IMR-90 (cell line): ENCODE results near the gene FSTL3. TPM values are rescaled to one million over a fixed set of nuclear protein-coding genes. Genes with fewer than 3 reads are reported as not detected.
A peak's percentile ranks its signal among the peaks of the same experiment; 100 is the strongest.

Experiments used
- ATAC-seq: fragments of 200-7000 bp; cut with Tn5 transposase; 2 replicates; pipeline ENCODE4 v1.9.1; 2020; ENCODE audit warnings: low read depth, mild to moderate bottlenecking, moderate library complexity
- BruUV-seq: library from RNA; stranded (reverse); fragments of 400-500 nt; replicated peaks from 2 replicates; lab custom pipeline; 2021; lab: Mats Ljungman, UMichigan
- CTCF ChIA-PET: fragments of 300-600 bp; formaldehyde crosslinking; extraction: SDS; loops from one replicate; lab custom pipeline; 2021; ENCODE audit warnings: antibody characterized with exemption; lab: Yijun Ruan, JAX
- POLR2A ChIA-PET: fragments of 300-600 bp; sonication (Branson Sonifier 250); formaldehyde crosslinking; loops from one replicate; lab custom pipeline; 2022; ENCODE audit warnings: antibody characterized with exemption; ENCODE audit not compliant: unreplicated experiment; lab: Charles Lee
- DNase-seq: peaks from one replicate; pipeline ENCODE4 v3.0.0; 2013
- H2AFZ ChIP-seq: replicated peaks from 2 replicates; pipeline ENCODE3; 2013; ENCODE audit warnings: low read length, mild to moderate bottlenecking; ENCODE audit not compliant: poor library complexity
- H2AK5ac ChIP-seq: 2 replicates; pipeline ENCODE4 v1.6.1; 2013; ENCODE audit warnings: low read depth, low read length, inconsistent platforms
- H2AK9ac ChIP-seq: replicated peaks from 2 replicates; pipeline ENCODE3; 2013; ENCODE audit warnings: mild to moderate bottlenecking, low read depth, low read length, moderate library complexity; ENCODE audit not compliant: poor library complexity
- H2BK120ac ChIP-seq: 2 replicates; pipeline ENCODE4 v1.6.1; 2013; ENCODE audit warnings: low read depth, low read length, inconsistent platforms
- H2BK15ac ChIP-seq: 3 replicates; pipeline ENCODE4 v1.6.1; 2013; ENCODE audit warnings: low read depth, low read length, inconsistent platforms
- H2BK20ac ChIP-seq: 2 replicates; pipeline ENCODE4 v1.6.1; 2013; ENCODE audit warnings: low read depth, mild to moderate bottlenecking, inconsistent platforms, low read length, moderate library complexity
- H2BK5ac ChIP-seq: 2 replicates; pipeline ENCODE4 v1.6.1; 2013; ENCODE audit warnings: mild to moderate bottlenecking, low read depth, low read length, inconsistent platforms; ENCODE audit not compliant: poor library complexity, severe bottlenecking
- H3K14ac ChIP-seq: replicated peaks from 2 replicates; pipeline ENCODE4 v1.6.1; 2013; ENCODE audit warnings: low read depth, low read length, inconsistent platforms
- H3K18ac ChIP-seq: 2 replicates; pipeline ENCODE4 v1.6.1; 2013; ENCODE audit warnings: low read depth, low read length, control low read depth
- H3K23ac ChIP-seq: 2 replicates; pipeline ENCODE4 v1.6.1; 2013; ENCODE audit warnings: low read depth, low read length, inconsistent platforms
- H3K27ac ChIP-seq: 2 replicates; pipeline ENCODE4 v1.5.1; 2013; ENCODE audit warnings: mild to moderate bottlenecking, control low read depth, low read length; ENCODE audit not compliant: insufficient read depth
- H3K27me3 ChIP-seq: 2 replicates; pipeline ENCODE4 v1.6.1; 2013; ENCODE audit warnings: low read length; ENCODE audit not compliant: control insufficient read depth, insufficient read depth
- H3K36me3 ChIP-seq: 2 replicates; pipeline ENCODE4 v1.6.1; 2013; ENCODE audit warnings: low read length, mixed read lengths; ENCODE audit not compliant: control insufficient read depth, insufficient read depth
- H3K4ac ChIP-seq: 2 replicates; pipeline ENCODE4 v1.6.1; 2013; ENCODE audit warnings: low read depth, low read length, inconsistent platforms
- H3K4me1 ChIP-seq: 2 replicates; pipeline ENCODE4 v1.6.1; 2013; ENCODE audit warnings: low read length, mixed read lengths; ENCODE audit not compliant: control insufficient read depth, insufficient read depth
- H3K4me2 ChIP-seq: 2 replicates; pipeline ENCODE4 v1.6.1; 2013; ENCODE audit warnings: low read depth, mild to moderate bottlenecking, control low read depth, low read length, moderate library complexity
- H3K4me3 ChIP-seq: 2 replicates; pipeline ENCODE4 v1.5.1; 2013; ENCODE audit warnings: low read depth, mild to moderate bottlenecking, control low read depth, low read length, moderate library complexity; ENCODE audit not compliant: insufficient read depth
- H3K56ac ChIP-seq: 2 replicates; pipeline ENCODE4 v1.6.1; 2013; ENCODE audit warnings: low read length, inconsistent platforms; ENCODE audit not compliant: insufficient read depth; ENCODE audit errors: extremely low read depth
- H3K79me1 ChIP-seq, 2 experiments: 2 replicates each; pipeline ENCODE4 v1.6.1; 2013; ENCODE audit warnings: low read length in 2 of 2, inconsistent platforms in 1 of 2, low read depth in 1 of 2
- H3K9ac ChIP-seq: 2 replicates; pipeline ENCODE4 v1.6.1; 2013; ENCODE audit warnings: low read depth, low read length, control low read depth
- H3K9me1 ChIP-seq: 2 replicates; pipeline ENCODE4 v1.6.1; 2013; ENCODE audit warnings: low read length, inconsistent platforms; ENCODE audit not compliant: insufficient read depth
- H3K9me3 ChIP-seq: 2 replicates; pipeline ENCODE4 v1.6.1; 2013; ENCODE audit warnings: low read length; ENCODE audit not compliant: control insufficient read depth, insufficient read depth
- H4K20me1 ChIP-seq: 2 replicates; pipeline ENCODE4 v1.6.1; 2013; ENCODE audit warnings: low read length, inconsistent platforms; ENCODE audit not compliant: insufficient read depth
- H4K5ac ChIP-seq: 2 replicates; pipeline ENCODE4 v1.6.1; 2013; ENCODE audit warnings: mild to moderate bottlenecking, low read depth, low read length, control low read depth
- H4K8ac ChIP-seq, 2 experiments: 2 replicates each; pipeline ENCODE4 v1.6.1; 2013; ENCODE audit warnings: low read depth in 2 of 2, low read length in 2 of 2, control low read depth in 1 of 2, inconsistent platforms in 1 of 2
- H4K91ac ChIP-seq: 2 replicates; pipeline ENCODE4 v1.6.1; 2013; ENCODE audit warnings: low read depth, low read length, inconsistent platforms; ENCODE audit not compliant: insufficient read depth
- BHLHE40 ChIP-seq: fragments of 150-350 bp; IDR thresholded peaks from 2 replicates; pipeline ENCODE4 v1.6.1; 2016; ENCODE audit warnings: mild to moderate bottlenecking, low read depth, low read length
- CHD1 ChIP-seq: IDR thresholded peaks from 2 replicates; pipeline ENCODE4 v1.6.1; 2012; ENCODE audit warnings: low read depth, low read length, improper control_type of control experiment
- FOS ChIP-seq: fragments of 150-350 bp; IDR thresholded peaks from 2 replicates; pipeline ENCODE4 v1.6.1; 2016; ENCODE audit warnings: low read depth, low read length
- MAFK ChIP-seq: IDR thresholded peaks from 2 replicates; pipeline ENCODE4 v1.6.1; 2012; ENCODE audit warnings: low read depth, low read length, improper control_type of control experiment
- MAZ ChIP-seq: IDR thresholded peaks from 2 replicates; pipeline ENCODE4 v1.6.1; 2012; ENCODE audit warnings: low read depth, mild to moderate bottlenecking, low read length, improper control_type of control experiment, moderate library complexity, borderline replicate concordance
- MXI1 ChIP-seq: IDR thresholded peaks from 2 replicates; pipeline ENCODE4 v1.6.1; 2012; ENCODE audit warnings: low read depth, mild to moderate bottlenecking, low read length, moderate library complexity, borderline replicate concordance
- NFE2L2 ChIP-seq: fragments of 150-350 bp; IDR thresholded peaks from 2 replicates; pipeline ENCODE4 v1.6.1; 2016; ENCODE audit warnings: low read depth, mild to moderate bottlenecking, low read length
- POLR2A ChIP-seq: IDR thresholded peaks from 2 replicates; pipeline ENCODE4 v1.6.1; 2012; ENCODE audit warnings: mild to moderate bottlenecking, low read depth, low read length
- RAD21 ChIP-seq: IDR thresholded peaks from 2 replicates; pipeline ENCODE4 v1.6.1; 2012; ENCODE audit warnings: low read length, improper control_type of control experiment
- RCOR1 ChIP-seq: IDR thresholded peaks from 2 replicates; pipeline ENCODE4 v1.6.1; 2012; ENCODE audit warnings: mild to moderate bottlenecking, low read length, improper control_type of control experiment; ENCODE audit not compliant: insufficient replicate concordance
- SMC3 ChIP-seq: fragments of 150-350 bp; IDR thresholded peaks from 2 replicates; pipeline ENCODE4 v1.6.1; 2016; ENCODE audit warnings: low read depth, mild to moderate bottlenecking, antibody characterized with exemption, low read length, moderate library complexity
- WGBS, 2 experiments: methylation state at CpG; one replicate each; pipeline versions ENCODE4 v1.1.5 to v1.1.7; 2013; ENCODE audit warnings: missing lambda C conversion rate in 2 of 2; ENCODE audit not compliant: insufficient read length in 1 of 2; ENCODE audit errors: extremely low coverage in 2 of 2; 5-methylcytosine and 5-hydroxymethylcytosine counted together
- dilution Hi-C: fragments of 300-500 bp; cut with HindIII; formaldehyde crosslinking; loops from one replicate; pipeline ENCODE4 v1.14.3; 2018; ENCODE audit warnings: low sequenced_read_pairs; ENCODE audit not compliant: unreplicated experiment
- in situ Hi-C: fragments of 300-500 bp; cut with MboI; formaldehyde crosslinking; loops from 3 replicates; pipeline ENCODE4 v1.14.3; 2019; ENCODE audit warnings: low sequenced_read_pairs, inconsistent platforms, mixed read lengths
- intact Hi-C: fragments of 100-400 bp; cut with micrococcal nuclease; formaldehyde crosslinking; loops from 2 replicates; pipeline ENCODE4 v1.10.0; 2022
- polyA plus RNA-seq, 3 experiments: library from polyadenylated mRNA; depleted of rRNA; stranded (reverse); fragments of >200 nt; gene quantifications; 2 replicates each; pipeline ENCODE4 v1.2.3, GENCODE V29; 2012; ENCODE audit warnings: low replicate concordance in 1 of 3
- total RNA-seq: library from RNA; depleted of rRNA; stranded (reverse); fragments of >200 nt; gene quantifications from 2 replicates; pipeline ENCODE4 v1.2.3, GENCODE V29; 2012
- TF ChIP-seq, protein P1 (sequence below): fragments of 150-350 bp; IDR thresholded peaks from 2 replicates; pipeline ENCODE4 v1.6.1; 2016; ENCODE audit warnings: low read depth, mild to moderate bottlenecking, low read length, moderate library complexity, borderline replicate concordance
- TF ChIP-seq, protein P2 (sequence below): conservative IDR thresholded peaks from 2 replicates; pipeline ENCODE4 v1.5.1; 2012; ENCODE audit warnings: mild to moderate bottlenecking, low read depth, low read length, improper control_type of control experiment

FSTL3 gene
- total and polyA plus RNA-seq, 2 of the 4 experiments (the other 2 are of a cell fraction): 32.3 to 76.9 TPM

DNA sequence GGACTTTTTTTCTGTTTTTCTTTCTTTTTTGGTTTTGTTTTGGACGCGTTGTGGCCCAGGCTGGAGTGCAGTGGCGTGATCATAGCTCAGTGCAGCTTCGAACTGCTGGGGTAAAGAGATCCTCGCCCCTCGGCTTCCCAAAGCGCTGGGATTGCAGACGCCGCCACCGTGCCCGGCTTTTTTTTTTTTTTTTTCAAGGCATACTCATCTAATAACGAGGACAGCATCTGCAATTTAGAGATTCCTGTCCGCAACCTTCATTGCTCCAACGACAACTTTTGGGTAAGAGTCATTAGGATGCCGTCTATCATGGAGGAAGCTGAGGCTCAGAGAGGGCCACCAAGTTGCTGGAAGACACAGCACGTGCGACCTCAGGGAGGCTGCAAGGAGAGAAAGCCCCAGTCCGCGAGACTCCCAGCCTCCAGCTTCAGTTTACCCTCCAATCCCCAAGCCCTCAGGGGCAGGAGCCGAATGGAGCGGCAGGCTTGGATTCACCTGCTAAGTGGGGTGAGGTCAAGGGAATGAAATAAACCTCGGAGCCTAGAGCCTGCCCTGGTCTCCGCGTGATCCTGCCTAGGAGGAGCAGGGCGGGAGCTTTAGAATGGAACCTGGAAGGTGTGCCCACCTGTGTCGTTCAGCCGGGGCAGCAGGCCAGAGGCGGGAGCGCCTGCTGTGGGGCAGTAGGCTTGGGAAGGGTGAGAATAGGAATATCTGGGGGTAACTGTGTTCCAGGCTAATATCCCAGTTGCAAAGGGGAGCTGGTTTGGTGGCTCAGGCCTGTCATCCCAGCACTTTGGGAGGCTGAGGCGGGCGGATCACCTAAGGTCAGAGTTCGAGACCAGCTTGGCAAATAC lies 42.2 kb upstream of the FSTL3 start:
- peak overlapping the region; percentile 93 for H3K14ac ChIP-seq
- H3K23ac ChIP-seq: peak overlapping the region; percentile 91
- H3K4me3 ChIP-seq: peak overlapping the region; percentile 66
- H3K4me1 ChIP-seq: peaks cover 10% of the 10 kb centered on the region
- DNase-seq: peak; percentile 11
- peak overlapping the region; percentile 80 for H3K4me2 ChIP-seq
- ChIA-PET POLR2A (interaction anchor here (0.5 kb wide), 1 partner anchor 12 kb away, joined by 3 read pairs; no protein-coding TSS in a partner anchor), CTCF (no interaction called here)
- 55% methylated on average over 5 of the region's 32 CpGs; no CpG with 5 or more reads in 1 of the 2 experiments for WGBS, 2 experiments
- H3K79me1 ChIP-seq: peaks cover 7 to 27% of the 10 kb centered on the region in 2 experiments
- H2BK5ac ChIP-seq: peak overlapping the region; percentile 75
- no peaks in the 10 kb centered on the region; the same call in 1 of the 2 replicates for H3K9me1 ChIP-seq
- H3K4ac ChIP-seq: peak overlapping the region; percentile 81
- in situ Hi-C loops (no loop called here), dilution Hi-C loops (no loop called here), intact Hi-C loops (loop anchor here (2.0 kb wide), 3 partner anchors 23 to 45 kb away; partner anchors contain the start of genes HCN2 and RNF126)
- ATAC-seq: peak; percentile 13
- H3K9me3 ChIP-seq: no peaks in the 10 kb centered on the region
- H2AK5ac ChIP-seq: peak overlapping the region; percentile 50
- peak overlapping the region; percentile 93 for H3K9ac ChIP-seq
- H3K18ac ChIP-seq: peak overlapping the region; percentile 44
- peaks cover 3% of the 10 kb centered on the region; the same call in 1 of the 2 replicates for H4K20me1 ChIP-seq
- H2AFZ ChIP-seq: peak overlapping the region; percentile 95
- H4K5ac ChIP-seq: peak overlapping the region; percentile 32; the same call in 1 of the 2 replicates
- peak overlapping the region; percentile 82 for H3K27ac ChIP-seq
- peak overlapping the region; percentile 90 for H2AK9ac ChIP-seq
- H3K27me3 ChIP-seq: no peaks in the 10 kb centered on the region
- H3K36me3 ChIP-seq: peaks cover 5% of the 10 kb centered on the region; the same call in 1 of the 2 replicates
- H2BK20ac ChIP-seq: no peak overlapping the region
- peak overlapping the region; percentile 64; the same call in 1 of the 2 replicates for H3K56ac ChIP-seq
- no TSS peak for BruUV-seq
- no peak overlapping the region; the same call in 2 of the 3 replicates for H2BK15ac ChIP-seq
- peak overlapping the region; percentile 83; the same call in 1 of the 2 replicates for H2BK120ac ChIP-seq
- H4K8ac ChIP-seq: peak overlapping the region; percentile 28 to 97; a peak in 3 of 4 replicates
- H4K91ac ChIP-seq: no peak overlapping the region; the same call in 1 of the 2 replicates
- TF ChIP-seq FOS (no peak), POLR2A (no peak), MAFK (no peak), BHLHE40 (peak; percentile 54), NFE2L2 (no peak), SMC3 (no peak), RAD21 (no peak), RCOR1 (peak; percentile 30), MXI1 (no peak; the same call in 1 of the 2 replicates), CHD1 (no peak), MAZ (no peak)
- TF ChIP-seq, protein P1, sequence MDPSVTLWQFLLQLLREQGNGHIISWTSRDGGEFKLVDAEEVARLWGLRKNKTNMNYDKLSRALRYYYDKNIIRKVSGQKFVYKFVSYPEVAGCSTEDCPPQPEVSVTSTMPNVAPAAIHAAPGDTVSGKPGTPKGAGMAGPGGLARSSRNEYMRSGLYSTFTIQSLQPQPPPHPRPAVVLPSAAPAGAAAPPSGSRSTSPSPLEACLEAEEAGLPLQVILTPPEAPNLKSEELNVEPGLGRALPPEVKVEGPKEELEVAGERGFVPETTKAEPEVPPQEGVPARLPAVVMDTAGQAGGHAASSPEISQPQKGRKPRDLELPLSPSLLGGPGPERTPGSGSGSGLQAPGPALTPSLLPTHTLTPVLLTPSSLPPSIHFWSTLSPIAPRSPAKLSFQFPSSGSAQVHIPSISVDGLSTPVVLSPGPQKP: no peak
- TF ChIP-seq, protein P2, sequence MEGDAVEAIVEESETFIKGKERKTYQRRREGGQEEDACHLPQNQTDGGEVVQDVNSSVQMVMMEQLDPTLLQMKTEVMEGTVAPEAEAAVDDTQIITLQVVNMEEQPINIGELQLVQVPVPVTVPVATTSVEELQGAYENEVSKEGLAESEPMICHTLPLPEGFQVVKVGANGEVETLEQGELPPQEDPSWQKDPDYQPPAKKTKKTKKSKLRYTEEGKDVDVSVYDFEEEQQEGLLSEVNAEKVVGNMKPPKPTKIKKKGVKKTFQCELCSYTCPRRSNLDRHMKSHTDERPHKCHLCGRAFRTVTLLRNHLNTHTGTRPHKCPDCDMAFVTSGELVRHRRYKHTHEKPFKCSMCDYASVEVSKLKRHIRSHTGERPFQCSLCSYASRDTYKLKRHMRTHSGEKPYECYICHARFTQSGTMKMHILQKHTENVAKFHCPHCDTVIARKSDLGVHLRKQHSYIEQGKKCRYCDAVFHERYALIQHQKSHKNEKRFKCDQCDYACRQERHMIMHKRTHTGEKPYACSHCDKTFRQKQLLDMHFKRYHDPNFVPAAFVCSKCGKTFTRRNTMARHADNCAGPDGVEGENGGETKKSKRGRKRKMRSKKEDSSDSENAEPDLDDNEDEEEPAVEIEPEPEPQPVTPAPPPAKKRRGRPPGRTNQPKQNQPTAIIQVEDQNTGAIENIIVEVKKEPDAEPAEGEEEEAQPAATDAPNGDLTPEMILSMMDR: no peak
